ENCODE data around the gene APBB2.
A peak's percentile ranks its signal among the peaks of the same experiment; 100 is the strongest.
"Not testable (repeated sequence)": the region's sequence is repeated elsewhere in the genome, so short reads cannot be mapped to it uniquely, and the experiment has no call there.

The APBB2 gene

GRCh38 chr4:40934676-40935075 is 279.7 kb downstream of the APBB2 start:
- no peak for DNase-seq (ENCODE audit: low spot score)

- DNase-seq (ENCODE audit: low spot score), result peak; percentile 88
Measured at GRCh38 chr4:40933272-40934053, 280.9 kb downstream of the APBB2 start.

GRCh38 chr4:40931841-40932240 is 282.5 kb downstream of the APBB2 start:
- DNase-seq (ENCODE audit: low spot score), result no peak

GRCh38 chr4:40931238-40931637 is 283.1 kb downstream of the APBB2 start:
- no peak for DNase-seq (ENCODE audit: low spot score)

GRCh38 chr4:40927074-40927473 is 287.3 kb downstream of the APBB2 start:
- DNase-seq (ENCODE audit: low spot score), result no peak

- no peak for DNase-seq (ENCODE audit: low spot score)
Measured at GRCh38 chr4:40924793-40925117, 289.6 kb downstream of the APBB2 start.

- no peak for DNase-seq (ENCODE audit: low spot score)
Measured at GRCh38 chr4:40924096-40924792, 290.1 kb downstream of the APBB2 start.

GRCh38 chr4:40923316-40924095 is 290.8 kb downstream of the APBB2 start:
- DNase-seq (ENCODE audit: low spot score), result peak; percentile 77

GRCh38 chr4:40919976-40920375 is 294.4 kb downstream of the APBB2 start:
- DNase-seq (ENCODE audit: low spot score), result not testable (repeated sequence)

GRCh38 chr4:40918330-40918729 is 296.0 kb downstream of the APBB2 start:
- DNase-seq (ENCODE audit: low spot score), result no peak

- DNase-seq (ENCODE audit: low spot score), result no peak
Measured at GRCh38 chr4:40916880-40917279, 297.5 kb downstream of the APBB2 start.

- DNase-seq (ENCODE audit: low spot score), result no peak
Measured at GRCh38 chr4:40916218-40916555, 298.2 kb downstream of the APBB2 start.

- no peak for DNase-seq (ENCODE audit: low spot score)
Measured at GRCh38 chr4:40915318-40916217, 298.8 kb downstream of the APBB2 start.

GRCh38 chr4:40912460-40913184 is 301.7 kb downstream of the APBB2 start:
- DNase-seq (ENCODE audit: low spot score), result no peak

GRCh38 chr4:40910706-40911105 is 303.6 kb downstream of the APBB2 start:
- DNase-seq (ENCODE audit: low spot score), result no peak

GRCh38 chr4:40909363-40909876 is 304.9 kb downstream of the APBB2 start:
- DNase-seq (ENCODE audit: low spot score), result peak; percentile 55

GRCh38 chr4:40908702-40909362 is 305.5 kb downstream of the APBB2 start:
- DNase-seq (ENCODE audit: low spot score), result peak; percentile 51

GRCh38 chr4:40908297-40908696 is 306.0 kb downstream of the APBB2 start:
- no peak for DNase-seq (ENCODE audit: low spot score)

GRCh38 chr4:40905414-40905813 is 308.9 kb downstream of the APBB2 start:
- no peak for DNase-seq (ENCODE audit: low spot score)

GRCh38 chr4:40900531-40900930 is 313.8 kb downstream of the APBB2 start:
- DNase-seq (ENCODE audit: low spot score), result not testable (repeated sequence)

All from putamen (tissue), 1 donor.